Endodermal cell (in vitro differentiated cells): ENCODE data around the gene CAPN5. TPM values are rescaled to one million over a fixed set of nuclear protein-coding genes. Genes with fewer than 3 reads are reported as not detected.

Experiments
- DNase-seq: peaks from one replicate; pipeline ENCODE4 v3.0.0-alpha.2; 2017
- H3K27ac ChIP-seq: 2 replicates; pipeline ENCODE4 v1.5.1; 2013; ENCODE audit warnings: mild to moderate bottlenecking, low read depth, low read length, moderate library complexity
- H3K27me3 ChIP-seq: 2 replicates; pipeline ENCODE4 v1.6.1; 2013; ENCODE audit warnings: mild to moderate bottlenecking, low read length, moderate library complexity; ENCODE audit not compliant: insufficient read depth, control insufficient read depth, poor library complexity, severe bottlenecking
- H3K36me3 ChIP-seq: 2 replicates; pipeline ENCODE4 v1.7.0; 2013; ENCODE audit warnings: mild to moderate bottlenecking, low read length, moderate library complexity; ENCODE audit not compliant: control insufficient read depth, insufficient read depth
- H3K4me1 ChIP-seq: one replicate; pipeline ENCODE4 v1.7.0; 2013; ENCODE audit warnings: low read length; ENCODE audit not compliant: control insufficient read depth, insufficient read depth
- H3K4me3 ChIP-seq: 2 replicates; pipeline ENCODE4 v1.5.1; 2013; ENCODE audit warnings: mild to moderate bottlenecking, low read length, moderate library complexity
- H3K9ac ChIP-seq: 2 replicates; pipeline ENCODE4 v1.6.1; 2013; ENCODE audit warnings: mild to moderate bottlenecking, low read length, moderate library complexity; ENCODE audit not compliant: poor library complexity, severe bottlenecking; ENCODE audit errors: extremely low read depth
- H3K9me3 ChIP-seq: 2 replicates; pipeline ENCODE4 v1.6.1; 2013; ENCODE audit warnings: mild to moderate bottlenecking, low read length, moderate library complexity; ENCODE audit not compliant: control insufficient read depth
- H3K27ac Mint-ChIP-seq: 2 replicates; pipeline ENCODE4 v1.8.0; 2020; ENCODE audit warnings: mixed read lengths
- H3K27me3 Mint-ChIP-seq: 2 replicates; pipeline ENCODE4 v1.8.0; 2021; ENCODE audit warnings: mild to moderate bottlenecking, mixed read lengths; ENCODE audit not compliant: insufficient read depth
- H3K36me3 Mint-ChIP-seq: 2 replicates; pipeline ENCODE4 v1.8.0; 2020; ENCODE audit warnings: low read depth, mixed read lengths
- H3K4me1 Mint-ChIP-seq: 2 replicates; pipeline ENCODE4 v1.8.0; 2020; ENCODE audit warnings: mixed read lengths
- H3K4me3 Mint-ChIP-seq: 2 replicates; pipeline ENCODE4 v1.8.0; 2020; ENCODE audit warnings: mild to moderate bottlenecking, moderate library complexity, mixed read lengths
- H3K9me3 Mint-ChIP-seq: 2 replicates; pipeline ENCODE4 v1.8.0; 2020; ENCODE audit warnings: mild to moderate bottlenecking, mixed read lengths
- whole genome bisulfite sequencing, 2 experiments: methylation state at CpG; one replicate each; pipeline versions ENCODE4 v1.1.5 to v1.1.7; 2013; ENCODE audit warnings: missing lambda C conversion rate in 2 of 2, mixed read lengths in 1 of 2; ENCODE audit not compliant: insufficient coverage in 1 of 2, insufficient read length in 1 of 2; 5-methylcytosine and 5-hydroxymethylcytosine counted together
- total RNA-seq, 2 donors: library from RNA; stranded (reverse); fragmentation: NEBNext Ultra II Directional in 1 of 2; extraction: Animal tissue kit (Norgen Biotek cat#: 25700) in 1 of 2; gene quantifications; 2 replicates in 1 of 2; 3 replicates in 1 of 2; pipeline ENCODE4 v1.2.1, GENCODE V29; 2021
- TF ChIP-seq, protein P1 (sequence below): fragments of 200-600 bp; sonication (generic); conservative IDR thresholded peaks from 2 replicates; pipeline ENCODE4 v1.5.0; 2021; ENCODE audit warnings: antibody characterized with exemption, mild to moderate bottlenecking

CAPN5 gene
- total RNA-seq, 2 donors from 2014 or later: 17.5 to 21.5 TPM

DNA sequence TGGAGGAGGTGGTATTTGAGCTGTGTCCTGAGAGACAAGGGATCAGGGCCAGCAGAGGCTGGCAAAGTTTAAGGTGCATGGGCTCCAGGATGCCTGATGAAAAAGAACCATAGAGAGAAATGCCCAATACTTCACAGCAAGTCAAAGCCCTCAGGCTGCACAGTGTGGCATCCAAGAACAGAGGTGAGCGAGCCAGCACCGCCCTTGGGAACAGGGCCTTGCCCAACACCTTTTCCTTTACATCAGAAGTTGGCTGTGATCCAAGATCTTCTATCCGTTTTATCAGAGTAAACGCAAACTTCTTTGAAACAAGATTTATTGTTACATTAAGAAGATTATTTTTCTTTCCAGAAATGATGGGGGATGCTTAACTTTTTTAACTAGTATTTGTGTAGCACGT, 31.2 kb upstream of the CAPN5 start:
- peak; percentile 38 for DNase-seq
- Histone ChIP-seq H3K36me3 (no peaks in the 10 kb centered on the region), H3K4me1 (peaks cover 11% of the 10 kb centered on the region), H3K4me3 (no peak overlapping the region), H3K27me3 (peaks cover 24% of the 10 kb centered on the region), H3K9me3 (no peaks in the 10 kb centered on the region), H3K27ac (no peak overlapping the region), H3K9ac (no peak overlapping the region)
- H3K27me3 Mint-ChIP-seq: peaks cover 39% of the 10 kb centered on the region
- H3K9me3 Mint-ChIP-seq: peaks cover 6% of the 10 kb centered on the region
- TF ChIP-seq, protein P1, sequence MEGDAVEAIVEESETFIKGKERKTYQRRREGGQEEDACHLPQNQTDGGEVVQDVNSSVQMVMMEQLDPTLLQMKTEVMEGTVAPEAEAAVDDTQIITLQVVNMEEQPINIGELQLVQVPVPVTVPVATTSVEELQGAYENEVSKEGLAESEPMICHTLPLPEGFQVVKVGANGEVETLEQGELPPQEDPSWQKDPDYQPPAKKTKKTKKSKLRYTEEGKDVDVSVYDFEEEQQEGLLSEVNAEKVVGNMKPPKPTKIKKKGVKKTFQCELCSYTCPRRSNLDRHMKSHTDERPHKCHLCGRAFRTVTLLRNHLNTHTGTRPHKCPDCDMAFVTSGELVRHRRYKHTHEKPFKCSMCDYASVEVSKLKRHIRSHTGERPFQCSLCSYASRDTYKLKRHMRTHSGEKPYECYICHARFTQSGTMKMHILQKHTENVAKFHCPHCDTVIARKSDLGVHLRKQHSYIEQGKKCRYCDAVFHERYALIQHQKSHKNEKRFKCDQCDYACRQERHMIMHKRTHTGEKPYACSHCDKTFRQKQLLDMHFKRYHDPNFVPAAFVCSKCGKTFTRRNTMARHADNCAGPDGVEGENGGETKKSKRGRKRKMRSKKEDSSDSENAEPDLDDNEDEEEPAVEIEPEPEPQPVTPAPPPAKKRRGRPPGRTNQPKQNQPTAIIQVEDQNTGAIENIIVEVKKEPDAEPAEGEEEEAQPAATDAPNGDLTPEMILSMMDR: no peak
- H3K4me3 Mint-ChIP-seq: no peak overlapping the region
- H3K4me1 Mint-ChIP-seq: peaks cover 26% of the 10 kb centered on the region
- H3K36me3 Mint-ChIP-seq: no peaks in the 10 kb centered on the region
- no peak overlapping the region for H3K27ac Mint-ChIP-seq
- WGBS, 2 experiments: 97 to 100% methylated on average over 2 to 5 of the region's 5 CpGs

DNA sequence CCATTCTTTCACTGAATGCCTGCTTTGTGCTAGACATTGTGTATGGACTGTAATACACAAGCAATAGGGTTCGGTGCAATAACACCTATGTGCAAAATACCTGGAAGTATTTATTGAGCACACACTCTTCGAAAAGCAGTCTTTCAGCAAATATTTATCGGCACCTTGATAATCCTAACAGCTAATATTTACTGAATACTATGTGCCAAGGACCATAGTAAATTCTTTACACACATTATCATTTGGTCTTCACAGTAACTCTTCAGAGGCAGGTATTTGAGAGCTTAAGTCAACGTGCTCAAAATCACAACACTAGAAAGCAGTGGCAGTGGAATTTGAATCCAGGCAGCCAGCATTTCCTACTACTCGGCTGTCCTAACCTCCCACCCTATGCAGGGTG, 30.4 kb upstream of the CAPN5 start:
- H3K27me3 Mint-ChIP-seq: peaks cover 41% of the 10 kb centered on the region
- H3K4me1 Mint-ChIP-seq: peaks cover 23% of the 10 kb centered on the region
- no peaks in the 10 kb centered on the region for H3K36me3 ChIP-seq
- H3K9ac ChIP-seq: no peak overlapping the region
- H3K9me3 Mint-ChIP-seq: peaks cover 10% of the 10 kb centered on the region
- no peak overlapping the region for H3K27ac Mint-ChIP-seq
- no peak overlapping the region for H3K4me3 Mint-ChIP-seq
- WGBS, 2 experiments: 68 to 78% methylated on average over 5 of the region's 5 CpGs
- DNase-seq: no peak
- peaks cover 32% of the 10 kb centered on the region for H3K27me3 ChIP-seq
- TF ChIP-seq, protein P1: no peak
- no peaks in the 10 kb centered on the region for H3K9me3 ChIP-seq
- H3K36me3 Mint-ChIP-seq: peaks cover 2% of the 10 kb centered on the region
- no peak overlapping the region for H3K4me3 ChIP-seq
- no peak overlapping the region for H3K27ac ChIP-seq
- peaks cover 11% of the 10 kb centered on the region for H3K4me1 ChIP-seq

DNA sequence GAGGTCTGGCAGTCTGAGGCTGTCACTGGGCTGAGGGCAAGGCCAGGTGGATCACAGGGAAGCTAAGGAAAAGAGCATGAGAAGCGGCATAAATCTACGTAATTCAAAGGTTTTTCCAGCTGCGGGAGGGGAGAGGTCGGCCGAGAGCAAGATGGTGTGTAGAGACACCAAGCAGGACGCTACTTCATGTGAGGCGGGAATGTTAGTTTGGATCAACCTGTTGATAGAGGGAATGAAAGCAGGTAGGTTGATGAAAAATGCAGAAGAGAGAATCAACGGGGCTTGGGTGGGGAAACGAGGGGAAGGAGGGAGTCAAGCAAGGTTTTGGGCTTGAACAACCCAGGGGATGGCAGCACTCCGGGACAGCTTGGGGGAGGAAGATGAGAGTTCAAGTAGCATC, 29.7 kb upstream of the CAPN5 start:
- 81 to 86% methylated on average over 6 to 10 of the region's 10 CpGs for WGBS, 2 experiments
- Histone ChIP-seq H3K36me3 (no peaks in the 10 kb centered on the region), H3K9ac (no peak overlapping the region), H3K9me3 (no peaks in the 10 kb centered on the region), H3K27me3 (peaks cover 32% of the 10 kb centered on the region), H3K27ac (no peak overlapping the region), H3K4me1 (peaks cover 11% of the 10 kb centered on the region), H3K4me3 (no peak overlapping the region)
- TF ChIP-seq, protein P1: no peak
- H3K4me1 Mint-ChIP-seq: peaks cover 22% of the 10 kb centered on the region
- H3K27ac Mint-ChIP-seq: peak overlapping the region; percentile 1
- H3K4me3 Mint-ChIP-seq: no peak overlapping the region
- H3K36me3 Mint-ChIP-seq: peaks cover 2% of the 10 kb centered on the region
- DNase-seq: no peak
- peaks cover 10% of the 10 kb centered on the region for H3K9me3 Mint-ChIP-seq
- peaks cover 48% of the 10 kb centered on the region for H3K27me3 Mint-ChIP-seq
